Colonic mucosa (tissue), 4 donors: ENCODE data around the gene VILL. TPM values are rescaled to one million over a fixed set of nuclear protein-coding genes. Genes with fewer than 3 reads are reported as not detected.

Experiments used
- DNase-seq: peaks from one replicate; pipeline ENCODE4 v3.0.0-alpha.2; 2020
- H3K27ac ChIP-seq: fragments of 200-600 bp; one replicate; pipeline ENCODE4 v1.8.0; 2021
- H3K27me3 ChIP-seq: fragments of 200-600 bp; one replicate; pipeline ENCODE4 v1.8.0; 2021
- H3K36me3 ChIP-seq: fragments of 200-600 bp; one replicate; pipeline ENCODE4 v1.8.0; 2021
- H3K4me1 ChIP-seq: fragments of 200-600 bp; one replicate; pipeline ENCODE4 v1.8.0; 2021; ENCODE audit warnings: mild to moderate bottlenecking
- H3K4me3 ChIP-seq: fragments of 200-600 bp; one replicate; pipeline ENCODE4 v1.8.0; 2021
- H3K9ac ChIP-seq, 2 donors: one replicate each; pipeline ENCODE4 v1.7.0; 2013; ENCODE audit warnings: control low read depth in 2 of 2, low read depth in 2 of 2, low read length in 2 of 2
- H3K9me3 ChIP-seq: fragments of 200-600 bp; one replicate; pipeline ENCODE4 v1.8.0; 2021
- CTCF ChIP-seq: fragments of 200-600 bp; IDR thresholded peaks from one replicate; pipeline ENCODE4 v1.8.0; 2022; ENCODE audit warnings: antibody characterized with exemption, mild to moderate bottlenecking
- intact Hi-C: fragments of 100-400 bp; cut with DNase I; formaldehyde crosslinking; loops from one replicate; pipeline ENCODE4 v1.14.1; 2022
- total RNA-seq, 2 donors: library from RNA; stranded (reverse); fragmentation: NEBNext Ultra II Directional in 1 of 2; extraction: Animal tissue kit (Norgen Biotek cat#: 25700) in 1 of 2; gene quantifications; one replicate each; pipeline ENCODE4 v1.2.1, GENCODE V29; 2021
- donor health status: healthy.
- donor health status: DM: no; HTN: no; CAD: no.
- donor health status: DM: no; HTN: no; CAD: no.

VILL gene
- total RNA-seq, 2 donors from 2014 or later: 155 to 166 TPM

DNA sequence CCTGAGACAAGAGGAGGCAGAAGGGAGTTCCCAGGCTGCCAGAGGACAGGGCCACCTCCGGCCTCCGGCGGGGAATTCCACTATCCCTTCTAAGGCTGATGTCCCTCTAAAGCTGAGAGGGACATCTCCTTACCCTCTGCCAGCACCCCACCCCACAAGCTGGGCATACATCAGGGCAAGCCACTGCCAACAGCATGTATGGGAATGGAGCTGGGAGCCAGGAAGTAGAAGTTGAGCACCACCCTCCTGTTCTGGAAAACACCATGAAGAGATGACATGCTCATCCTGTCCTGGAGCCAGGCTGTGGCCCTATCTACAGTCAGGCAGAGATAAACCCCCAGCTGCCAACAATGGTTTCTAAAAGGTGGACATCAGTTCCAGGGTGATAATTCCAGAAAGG is 31.7 kb downstream of the VILL start:
- Histone ChIP-seq H3K9me3 (no peaks in the 10 kb centered on the region), H3K27ac (no peak overlapping the region), H3K4me3 (no peak overlapping the region), H3K36me3 (peaks cover 7% of the 10 kb centered on the region), H3K27me3 (no peaks in the 10 kb centered on the region), H3K9ac (peak overlapping the region in 1 of 2 donors; percentile 34), H3K4me1 (peaks cover 6% of the 10 kb centered on the region)
- TF ChIP-seq CTCF: no peak
- intact Hi-C loops: no loop called here
- DNase-seq: peak; percentile 26

DNA sequence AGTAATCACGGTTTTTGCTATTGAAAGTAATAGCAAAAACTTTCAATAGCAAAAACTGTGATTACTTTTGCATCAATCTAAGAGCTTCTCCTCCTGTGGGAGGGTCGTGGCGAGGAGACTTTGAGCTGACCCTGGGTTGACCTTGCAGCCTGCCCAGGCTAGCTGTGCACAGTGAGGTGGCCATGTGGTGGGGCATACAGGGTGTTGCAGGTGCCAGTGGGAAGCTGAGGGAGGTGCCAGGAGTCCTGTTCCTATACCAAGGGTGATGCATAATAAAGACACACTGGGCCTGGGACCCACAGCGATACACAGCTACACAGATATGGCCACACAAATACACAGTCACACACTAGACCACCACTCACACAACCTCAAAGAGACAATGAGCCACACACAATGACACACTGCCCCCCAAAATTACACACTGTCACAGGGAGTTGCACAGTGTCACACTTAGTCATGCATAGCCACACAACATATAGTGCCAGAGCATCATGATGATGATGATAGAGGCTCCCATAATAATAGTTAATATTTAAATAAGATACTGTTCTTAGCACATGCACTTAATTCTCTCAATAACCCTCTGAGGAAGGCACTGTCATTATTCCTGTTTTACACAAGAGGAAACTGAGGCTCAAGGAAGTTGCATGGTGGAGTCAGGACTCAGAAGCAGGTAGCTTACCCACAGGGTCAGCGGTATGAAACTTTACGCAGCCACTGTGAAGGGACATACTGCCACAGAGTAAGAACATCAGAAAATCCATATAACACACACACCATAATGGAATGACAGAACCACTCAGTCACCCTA is 32.5 kb downstream of the VILL start:
- Histone ChIP-seq H3K4me3 (peak overlapping the region; percentile 73), H3K27me3 (no peaks in the 10 kb centered on the region), H3K9me3 (no peaks in the 10 kb centered on the region), H3K36me3 (peaks cover 7% of the 10 kb centered on the region), H3K9ac (peak overlapping the region in 1 of 2 donors; percentile 98), H3K27ac (no peak overlapping the region), H3K4me1 (peaks cover 6% of the 10 kb centered on the region)
- intact Hi-C loops: no loop called here
- TF ChIP-seq CTCF: no peak
- peak; percentile 20 for DNase-seq

- intact Hi-C loops: no loop called here
- H3K4me1 ChIP-seq: peaks cover 12% of the 10 kb centered on the region
- no peak for DNase-seq
- H3K27ac ChIP-seq: no peak overlapping the region
- TF ChIP-seq CTCF: no peak
- H3K9me3 ChIP-seq: no peaks in the 10 kb centered on the region
- no peak overlapping the region for H3K9ac ChIP-seq
- no peaks in the 10 kb centered on the region for H3K36me3 ChIP-seq
- peaks cover 5% of the 10 kb centered on the region for H3K27me3 ChIP-seq
- H3K4me3 ChIP-seq: no peak overlapping the region
Observed at GRCh38 chr3:38026856-38027255, 36.3 kb downstream of the VILL start.

GRCh38 chr3:38027466-38028465 is 37.2 kb downstream of the VILL start:
- Histone ChIP-seq H3K9me3 (no peaks in the 10 kb centered on the region), H3K27ac (no peak overlapping the region), H3K27me3 (peaks cover 5% of the 10 kb centered on the region), H3K4me3 (no peak overlapping the region), H3K36me3 (no peaks in the 10 kb centered on the region), H3K4me1 (peaks cover 12% of the 10 kb centered on the region), H3K9ac (peak overlapping the region in 1 of 2 donors; percentile 6)
- no peak for TF ChIP-seq CTCF
- intact Hi-C loops: no loop called here
- DNase-seq: no peak

DNA sequence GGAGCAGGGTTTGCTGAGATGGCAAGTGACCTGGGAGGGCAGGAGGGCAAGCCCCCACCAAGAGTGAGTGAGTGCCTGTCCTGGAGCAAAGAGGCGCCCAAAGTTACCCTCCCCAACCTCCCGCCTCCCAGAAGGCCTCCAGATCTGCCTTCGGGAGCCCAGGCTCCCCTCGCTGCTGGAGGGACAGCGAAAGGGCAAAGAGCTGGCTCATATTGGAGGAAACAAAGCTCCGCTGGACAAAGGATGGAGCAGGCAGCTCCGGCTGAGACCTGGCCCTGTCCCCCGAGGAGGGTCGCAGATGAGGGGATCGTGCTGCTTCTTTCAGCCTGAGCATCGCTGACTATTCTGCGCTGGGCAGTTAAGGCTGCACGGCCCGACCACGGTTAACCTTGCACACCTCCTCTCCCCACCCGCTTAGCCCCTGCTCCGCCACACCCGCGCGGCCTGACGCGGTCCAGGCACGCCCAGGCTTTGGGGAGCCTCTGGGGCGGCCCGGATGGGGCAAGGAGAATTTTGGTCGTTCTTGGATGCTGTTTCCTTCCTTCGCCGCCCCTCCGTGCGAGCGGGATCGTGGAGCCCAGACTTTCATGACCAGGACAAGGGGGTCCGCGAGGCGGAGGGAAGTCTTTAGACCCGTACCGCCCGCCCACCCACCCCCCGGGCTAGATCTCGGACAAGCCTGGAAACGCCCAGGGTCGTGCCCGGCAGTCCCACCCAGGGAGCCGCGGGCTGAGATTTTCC is 38.2 kb downstream of the VILL start:
- Histone ChIP-seq H3K4me3 (peak overlapping the region; percentile 62), H3K4me1 (peaks cover 12% of the 10 kb centered on the region), H3K9me3 (no peaks in the 10 kb centered on the region), H3K27ac (peak overlapping the region; percentile 46), H3K27me3 (peaks cover 5% of the 10 kb centered on the region), H3K9ac (peak overlapping the region; percentile 6 to 78), H3K36me3 (no peaks in the 10 kb centered on the region)
- intact Hi-C loops: no loop called here
- peak; percentile 37 for DNase-seq
- no peak for TF ChIP-seq CTCF
